ENCODE results near the gene MATN4. TPM values are rescaled to one million over a fixed set of nuclear protein-coding genes. Genes with fewer than 3 reads are reported as not detected.

Gene MATN4
- total RNA-seq, 2 donors from 2014 or later = 0.20 to 0.46 TPM

DNA sequence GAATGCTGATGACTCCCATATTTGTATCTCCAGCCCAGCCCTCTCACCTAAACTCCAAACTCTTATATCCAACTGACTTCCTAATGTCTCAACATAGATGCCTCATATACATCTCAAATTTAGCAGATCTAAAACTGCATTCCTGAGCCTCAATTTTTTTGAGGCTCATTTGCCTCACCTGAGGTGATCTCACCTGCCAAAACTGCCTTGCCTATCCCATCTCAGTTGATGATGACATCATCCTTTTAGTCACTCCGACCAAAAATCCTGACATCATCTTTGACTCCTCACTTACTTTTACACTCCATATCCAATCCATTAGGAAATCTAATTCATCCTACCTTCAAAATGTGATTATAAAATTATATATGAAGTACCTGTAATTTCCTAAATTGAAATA, 28.1 kb downstream of the MATN4 start:
- Histone ChIP-seq H3K4me1 (ENCODE audit: control insufficient read depth, insufficient read depth, low read length) (no peaks in the 10 kb centered on the region), H3K27me3 (ENCODE audit: control insufficient read depth, insufficient read depth, low read length, poor library complexity, severe bottlenecking) (no peaks in the 10 kb centered on the region), H3K27ac (ENCODE audit: low read depth, low read length) (no peak overlapping the region), H3K36me3 (ENCODE audit: control insufficient read depth, insufficient read depth, low read length) (no peaks in the 10 kb centered on the region), H3K9ac (ENCODE audit: extremely low read depth, low read length, poor library complexity, severe bottlenecking) (no peak overlapping the region), H3K9me3 (ENCODE audit: control insufficient read depth, low read length) (no peaks in the 10 kb centered on the region), H3K4me3 (ENCODE audit: low read length) (no peak overlapping the region)
- 88% methylated on average over 1 of the region's 1 CpG; no CpG with 5 or more reads in 1 of the 2 experiments for WGBS, 2 experiments (ENCODE audit: insufficient coverage in 1 of 2, insufficient read length in 1 of 2)
- Mint-ChIP-seq H3K27ac (no peak overlapping the region), H3K36me3 (ENCODE audit: low read depth) (no peaks in the 10 kb centered on the region), H3K4me3 (no peak overlapping the region), H3K4me1 (no peaks in the 10 kb centered on the region), H3K9me3 (no peaks in the 10 kb centered on the region), H3K27me3 (ENCODE audit: insufficient read depth) (peaks cover 7% of the 10 kb centered on the region)
- DNase-seq = no peak
- TF ChIP-seq, protein P1, sequence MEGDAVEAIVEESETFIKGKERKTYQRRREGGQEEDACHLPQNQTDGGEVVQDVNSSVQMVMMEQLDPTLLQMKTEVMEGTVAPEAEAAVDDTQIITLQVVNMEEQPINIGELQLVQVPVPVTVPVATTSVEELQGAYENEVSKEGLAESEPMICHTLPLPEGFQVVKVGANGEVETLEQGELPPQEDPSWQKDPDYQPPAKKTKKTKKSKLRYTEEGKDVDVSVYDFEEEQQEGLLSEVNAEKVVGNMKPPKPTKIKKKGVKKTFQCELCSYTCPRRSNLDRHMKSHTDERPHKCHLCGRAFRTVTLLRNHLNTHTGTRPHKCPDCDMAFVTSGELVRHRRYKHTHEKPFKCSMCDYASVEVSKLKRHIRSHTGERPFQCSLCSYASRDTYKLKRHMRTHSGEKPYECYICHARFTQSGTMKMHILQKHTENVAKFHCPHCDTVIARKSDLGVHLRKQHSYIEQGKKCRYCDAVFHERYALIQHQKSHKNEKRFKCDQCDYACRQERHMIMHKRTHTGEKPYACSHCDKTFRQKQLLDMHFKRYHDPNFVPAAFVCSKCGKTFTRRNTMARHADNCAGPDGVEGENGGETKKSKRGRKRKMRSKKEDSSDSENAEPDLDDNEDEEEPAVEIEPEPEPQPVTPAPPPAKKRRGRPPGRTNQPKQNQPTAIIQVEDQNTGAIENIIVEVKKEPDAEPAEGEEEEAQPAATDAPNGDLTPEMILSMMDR (conservative IDR thresholded peaks at IDR 0.05) = no peak

DNA sequence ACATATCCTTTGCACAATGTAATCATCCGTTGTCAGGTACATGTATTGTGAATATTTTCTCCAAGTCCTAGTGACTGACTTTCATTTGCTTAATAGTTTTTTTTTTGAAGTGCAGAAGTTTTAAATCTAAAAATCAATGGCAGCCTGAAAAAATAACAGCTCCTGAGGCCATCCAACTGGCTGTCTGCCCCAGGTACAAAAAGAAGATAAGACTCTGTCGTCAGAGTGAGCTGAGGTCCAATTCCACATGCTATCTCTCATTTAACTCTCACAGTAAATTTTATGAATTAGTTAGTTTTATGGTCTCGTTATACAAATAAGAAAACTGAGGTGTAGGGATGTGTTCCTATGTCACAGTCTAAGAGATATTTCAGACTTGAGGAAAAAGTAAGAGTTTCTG, 32.8 kb downstream of the MATN4 start:
- Mint-ChIP-seq H3K9me3 (no peaks in the 10 kb centered on the region), H3K27me3 (ENCODE audit: insufficient read depth) (no peaks in the 10 kb centered on the region), H3K27ac (no peak overlapping the region), H3K4me1 (no peaks in the 10 kb centered on the region), H3K36me3 (ENCODE audit: low read depth) (no peaks in the 10 kb centered on the region), H3K4me3 (no peak overlapping the region)
- no peaks in the 10 kb centered on the region for H3K36me3 ChIP-seq (ENCODE audit: control insufficient read depth, insufficient read depth, low read length)
- no peak overlapping the region for H3K9ac ChIP-seq (ENCODE audit: extremely low read depth, low read length, poor library complexity, severe bottlenecking)
- H3K27me3 ChIP-seq (ENCODE audit: control insufficient read depth, insufficient read depth, low read length, poor library complexity, severe bottlenecking) = no peaks in the 10 kb centered on the region
- no peak for DNase-seq
- WGBS, 2 experiments (ENCODE audit: insufficient coverage in 1 of 2, insufficient read length in 1 of 2) = 87 to 100% methylated on average over 1 to 3 of the region's 3 CpGs
- no peaks in the 10 kb centered on the region for H3K9me3 ChIP-seq (ENCODE audit: control insufficient read depth, low read length)
- H3K27ac ChIP-seq (ENCODE audit: low read depth, low read length) = no peak overlapping the region
- no peaks in the 10 kb centered on the region for H3K4me1 ChIP-seq (ENCODE audit: control insufficient read depth, insufficient read depth, low read length)
- H3K4me3 ChIP-seq (ENCODE audit: low read length) = no peak overlapping the region
- TF ChIP-seq, protein P1 (conservative IDR thresholded peaks at IDR 0.05) = no peak

DNA sequence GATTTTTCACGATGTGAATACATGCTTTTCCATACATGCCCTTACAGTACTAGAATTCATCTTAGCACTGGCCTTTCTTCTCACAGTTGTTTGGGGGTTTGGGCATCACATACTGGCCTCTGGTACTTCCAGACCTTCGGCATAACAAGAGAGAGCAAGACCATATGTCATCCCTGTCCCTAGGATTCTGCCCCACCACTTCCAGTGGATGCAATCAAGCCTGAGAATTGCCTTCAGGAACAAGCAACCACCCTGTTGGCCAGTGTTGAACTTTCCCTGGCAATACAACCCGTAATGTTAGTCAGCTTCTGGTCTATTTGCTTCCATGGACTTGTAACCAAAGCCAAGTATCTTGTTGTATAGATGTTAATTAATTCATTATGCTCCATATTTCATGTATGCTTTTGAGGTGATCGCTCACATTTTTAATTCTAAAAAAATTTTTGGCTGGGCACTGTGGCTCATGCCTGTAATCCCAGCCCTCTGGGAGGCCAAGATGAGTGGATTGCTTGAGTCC, 38.3 kb downstream of the MATN4 start:
- H3K4me3 Mint-ChIP-seq = no peak overlapping the region
- H3K27ac Mint-ChIP-seq = no peak overlapping the region
- TF ChIP-seq, protein P1 (conservative IDR thresholded peaks at IDR 0.05) = no peak
- Histone ChIP-seq H3K9me3 (ENCODE audit: control insufficient read depth, low read length) (no peaks in the 10 kb centered on the region), H3K36me3 (ENCODE audit: control insufficient read depth, insufficient read depth, low read length) (no peaks in the 10 kb centered on the region), H3K27me3 (ENCODE audit: control insufficient read depth, insufficient read depth, low read length, poor library complexity, severe bottlenecking) (no peaks in the 10 kb centered on the region), H3K4me3 (ENCODE audit: low read length) (no peak overlapping the region), H3K4me1 (ENCODE audit: control insufficient read depth, insufficient read depth, low read length) (no peaks in the 10 kb centered on the region), H3K9ac (ENCODE audit: extremely low read depth, low read length, poor library complexity, severe bottlenecking) (no peak overlapping the region), H3K27ac (ENCODE audit: low read depth, low read length) (no peak overlapping the region)
- no peaks in the 10 kb centered on the region for H3K9me3 Mint-ChIP-seq
- no peaks in the 10 kb centered on the region for H3K36me3 Mint-ChIP-seq (ENCODE audit: low read depth)
- DNase-seq = no peak
- peaks cover 2% of the 10 kb centered on the region for H3K27me3 Mint-ChIP-seq (ENCODE audit: insufficient read depth)
- WGBS, 2 experiments (ENCODE audit: insufficient coverage in 1 of 2, insufficient read length in 1 of 2) = 97 to 100% methylated on average over 3 to 4 of the region's 4 CpGs
- H3K4me1 Mint-ChIP-seq = no peaks in the 10 kb centered on the region

Data from endodermal cell (in vitro differentiated cells).